Ureter (tissue), 1 donor: ENCODE data around the gene APOL3. TPM values are rescaled to one million over a fixed set of nuclear protein-coding genes. Genes with fewer than 3 reads are reported as not detected.
"Not testable (repeated sequence)": the region's sequence is repeated elsewhere in the genome, so short reads cannot be mapped to it uniquely, and the experiment has no call there.

Experiments
- DNase-seq: peaks from one replicate; pipeline ENCODE4 v3.0.0-alpha.2; 2020; ENCODE audit warnings: low spot score
- total RNA-seq: library from RNA; stranded (reverse); gene quantifications from one replicate; pipeline ENCODE4 v1.2.4, GENCODE V29; 2023
- donor health status: DM: yes; HTN: yes; CAD: no.

APOL3 gene
- total RNA-seq, 1 donor from 2014 or later: 47.4 TPM

DNA sequence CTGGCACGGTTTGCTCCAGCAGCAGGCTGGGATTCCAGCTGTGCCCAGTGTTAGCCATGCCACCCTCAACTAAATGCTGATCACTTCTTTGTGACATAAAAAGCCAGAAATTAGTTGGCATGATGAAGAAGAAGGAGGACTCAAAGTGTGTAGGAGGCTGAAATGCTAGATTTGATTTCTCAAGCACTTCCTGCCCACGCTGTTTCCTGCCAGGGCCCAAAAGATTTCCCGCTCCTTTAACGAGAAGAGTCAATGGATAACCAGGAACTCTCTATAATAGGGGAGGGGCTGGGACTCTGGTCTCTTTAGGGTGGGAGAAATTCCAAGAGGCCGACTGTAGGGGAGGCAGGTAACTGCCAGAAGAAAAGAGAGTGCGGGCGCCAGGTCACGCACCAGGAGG lies 26.4 kb downstream of the APOL3 start:
- DNase-seq: no peak

DNA sequence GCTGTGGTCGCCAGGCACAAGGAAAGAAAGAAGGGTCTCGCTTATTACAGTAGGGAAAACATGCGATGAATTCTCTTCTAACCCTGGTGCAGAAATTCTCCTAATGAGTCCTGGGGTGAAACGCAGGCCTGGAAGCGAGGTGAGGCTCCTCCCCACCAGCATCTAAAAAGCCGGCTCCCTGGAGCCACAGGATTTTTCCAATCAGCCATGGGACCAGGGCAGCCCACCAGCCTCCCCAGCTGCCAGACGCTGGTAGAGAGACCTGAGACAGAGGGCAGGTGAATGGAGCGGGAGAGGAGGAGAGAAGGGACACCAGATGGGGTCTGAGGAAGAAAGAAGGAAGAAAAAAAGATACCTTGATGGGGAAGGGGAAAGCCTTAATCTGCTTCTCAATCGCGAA lies 28.6 kb downstream of the APOL3 start:
- no peak for DNase-seq

DNA sequence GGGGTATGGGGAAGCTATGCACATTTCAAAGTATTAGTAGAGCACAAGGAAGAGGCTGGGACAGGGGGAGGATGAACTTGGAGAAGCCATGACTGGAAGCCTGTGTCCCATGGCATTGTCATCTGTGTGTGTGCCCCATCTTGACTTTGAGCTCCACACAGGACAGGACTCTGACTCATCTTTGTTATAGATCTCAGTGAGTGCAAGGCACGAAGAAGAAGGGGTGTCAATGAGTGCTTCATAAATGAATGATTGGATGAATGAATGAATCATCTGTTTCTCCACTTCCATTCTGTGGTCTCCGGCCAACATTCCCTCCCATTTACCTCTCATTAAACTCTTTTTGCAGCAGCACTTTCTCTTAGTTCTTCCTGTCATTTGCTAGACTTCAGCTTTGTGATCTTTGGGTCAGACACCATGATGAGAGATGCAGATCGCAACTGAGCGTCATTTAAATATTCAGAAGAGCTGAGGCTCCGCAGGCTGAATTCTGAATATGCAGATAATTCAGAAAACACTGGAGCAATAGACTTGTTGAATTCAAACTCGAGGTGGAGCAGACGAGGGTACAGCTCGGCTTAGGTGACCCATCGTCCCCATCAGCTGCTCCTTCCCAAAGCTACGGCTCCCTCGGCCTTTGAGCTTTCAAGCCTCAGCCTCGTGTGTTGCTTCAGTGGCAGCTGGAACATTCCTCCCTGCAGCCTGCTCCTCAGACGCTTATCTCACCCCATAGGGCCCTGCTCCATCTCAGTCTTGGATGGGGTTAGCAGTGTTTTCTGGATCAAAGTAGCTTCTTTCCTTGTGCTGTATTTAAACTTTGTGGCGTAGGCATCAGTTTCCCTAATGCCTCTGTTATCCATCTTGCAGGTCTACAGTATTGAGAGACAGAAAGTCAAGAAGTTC lies 30.8 kb downstream of the APOL3 start:
- DNase-seq: no peak

DNA sequence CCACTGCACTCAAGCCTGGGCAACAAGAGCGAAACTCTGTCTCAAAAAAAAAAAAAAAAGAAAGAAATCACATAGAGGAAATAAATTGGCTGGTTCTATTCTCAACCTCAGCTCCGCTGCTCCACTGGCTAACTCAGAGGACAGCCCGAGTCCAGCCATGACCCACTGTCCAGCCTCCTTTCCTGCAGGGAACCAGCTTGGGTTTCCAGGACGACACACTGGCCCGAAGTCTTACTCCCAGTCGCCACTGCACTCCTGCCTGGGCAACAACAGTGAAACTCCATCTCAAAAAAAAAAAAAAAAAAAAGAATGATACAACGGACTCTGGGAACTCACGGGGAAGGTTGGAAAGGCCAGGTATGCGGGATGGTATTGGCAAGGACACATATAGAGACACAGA lies 31.5 kb downstream of the APOL3 start:
- DNase-seq: no peak

DNA sequence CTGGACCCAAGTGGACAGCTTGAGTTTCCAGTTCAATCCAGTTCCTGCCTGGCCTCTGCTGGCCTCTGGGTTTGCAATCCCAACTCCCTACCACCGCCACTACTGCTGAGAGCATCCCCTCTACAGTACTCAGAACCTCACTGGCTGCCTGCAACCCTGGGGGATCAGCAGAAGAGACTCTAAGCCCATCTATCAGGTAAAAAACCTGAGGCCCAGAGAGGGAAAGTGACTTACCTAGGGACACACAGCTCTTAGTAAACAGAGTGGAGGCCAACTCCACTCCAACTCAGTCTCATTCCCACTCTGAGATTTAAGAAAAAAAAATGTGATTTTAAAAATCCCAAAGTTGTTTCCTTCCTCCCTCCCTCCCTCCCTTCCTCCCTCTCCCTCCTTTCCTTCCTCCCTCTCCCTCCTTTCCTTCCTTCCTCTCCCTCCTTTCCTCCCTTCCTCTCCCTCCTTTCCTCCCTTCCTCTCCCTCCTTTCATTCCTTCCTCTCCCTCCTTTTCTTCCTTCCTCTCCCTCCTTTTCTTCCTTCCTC lies 34.5 kb downstream of the APOL3 start:
- DNase-seq: no peak

DNA sequence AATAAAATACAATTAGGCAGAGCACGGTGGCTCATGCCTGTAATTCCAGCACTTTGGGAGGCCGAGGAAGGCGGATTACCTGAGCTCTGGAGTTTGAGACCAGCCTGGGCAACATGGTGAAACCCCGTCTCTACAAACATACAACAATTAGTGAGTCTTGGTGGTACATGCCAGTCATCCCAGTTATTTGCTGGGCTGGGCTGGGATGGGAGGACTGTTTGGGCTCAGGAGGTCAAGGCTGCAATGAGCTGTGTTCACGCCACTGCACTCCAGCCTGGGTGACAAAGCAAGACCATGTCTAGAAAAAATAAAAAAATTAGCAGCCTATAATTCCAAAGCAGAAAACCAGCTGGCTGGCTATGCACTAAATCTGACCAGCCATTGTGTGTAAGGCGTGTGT lies 35.1 kb downstream of the APOL3 start:
- no peak for DNase-seq

DNA sequence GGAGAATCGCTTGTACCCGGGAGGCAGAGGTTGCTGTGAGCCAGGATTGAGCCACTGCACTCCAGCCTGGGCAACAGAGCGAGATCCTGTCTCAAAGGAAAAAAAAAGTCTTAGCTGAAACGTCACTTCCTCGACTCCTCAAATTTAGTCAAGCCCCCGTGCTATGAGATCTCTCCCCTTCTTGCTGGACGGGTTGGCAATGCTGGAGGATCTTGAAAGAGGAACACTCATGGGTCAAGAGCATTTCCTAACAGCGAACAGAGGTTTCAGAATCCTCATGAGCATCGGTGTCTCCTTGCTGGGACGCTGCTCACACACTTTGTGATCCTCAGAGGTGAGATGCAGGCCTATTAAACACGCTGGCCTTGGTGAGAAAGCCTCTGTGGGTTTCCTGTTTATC lies 35.9 kb downstream of the APOL3 start:
- no peak for DNase-seq

DNA sequence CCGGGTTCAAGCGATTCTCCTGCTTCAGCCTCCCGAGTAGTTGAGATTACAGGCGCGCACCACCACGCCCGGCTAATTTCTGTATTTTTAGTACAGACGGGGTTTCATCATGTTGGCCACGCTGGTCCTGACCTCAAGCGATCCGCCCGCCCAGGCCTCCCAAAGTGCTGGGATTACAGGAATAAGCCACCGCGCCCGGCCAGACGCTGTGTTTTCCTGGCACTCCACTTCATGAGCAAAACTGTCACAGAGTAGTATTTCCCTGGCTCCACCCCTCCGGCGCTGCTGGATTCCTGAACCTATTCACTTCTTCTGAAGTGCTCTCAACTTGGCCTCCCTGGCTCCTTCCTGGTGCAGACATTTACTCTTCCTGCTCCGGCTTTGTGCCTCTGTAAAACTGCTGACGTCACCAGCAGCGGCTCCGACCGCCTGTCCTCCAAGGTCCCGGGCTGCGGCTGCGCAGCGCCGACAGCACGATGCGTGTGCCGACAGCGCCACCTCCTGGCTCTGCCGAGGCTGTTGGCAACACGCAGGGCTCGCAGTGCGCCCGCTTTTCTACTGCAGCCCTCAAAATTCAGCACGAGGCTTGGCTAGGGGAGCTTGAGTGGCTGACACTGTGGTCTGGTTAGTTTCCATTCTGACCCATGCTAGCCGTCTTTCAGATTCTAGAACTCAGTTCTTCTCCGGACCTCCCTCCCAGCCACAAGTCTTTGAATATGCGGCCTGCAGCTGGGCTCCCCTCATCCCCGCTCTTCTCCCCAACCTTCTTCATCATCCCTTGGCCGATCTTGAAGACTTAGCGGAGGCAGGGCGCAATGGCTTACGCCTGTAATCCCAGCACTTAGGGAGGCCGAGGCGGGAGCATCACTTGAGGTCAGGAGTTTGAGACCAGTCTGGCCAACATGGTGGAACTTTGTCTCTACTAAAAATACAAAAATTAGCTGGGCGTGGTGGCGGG lies 36.6 kb downstream of the APOL3 start:
- DNase-seq: peak; percentile 95

DNA sequence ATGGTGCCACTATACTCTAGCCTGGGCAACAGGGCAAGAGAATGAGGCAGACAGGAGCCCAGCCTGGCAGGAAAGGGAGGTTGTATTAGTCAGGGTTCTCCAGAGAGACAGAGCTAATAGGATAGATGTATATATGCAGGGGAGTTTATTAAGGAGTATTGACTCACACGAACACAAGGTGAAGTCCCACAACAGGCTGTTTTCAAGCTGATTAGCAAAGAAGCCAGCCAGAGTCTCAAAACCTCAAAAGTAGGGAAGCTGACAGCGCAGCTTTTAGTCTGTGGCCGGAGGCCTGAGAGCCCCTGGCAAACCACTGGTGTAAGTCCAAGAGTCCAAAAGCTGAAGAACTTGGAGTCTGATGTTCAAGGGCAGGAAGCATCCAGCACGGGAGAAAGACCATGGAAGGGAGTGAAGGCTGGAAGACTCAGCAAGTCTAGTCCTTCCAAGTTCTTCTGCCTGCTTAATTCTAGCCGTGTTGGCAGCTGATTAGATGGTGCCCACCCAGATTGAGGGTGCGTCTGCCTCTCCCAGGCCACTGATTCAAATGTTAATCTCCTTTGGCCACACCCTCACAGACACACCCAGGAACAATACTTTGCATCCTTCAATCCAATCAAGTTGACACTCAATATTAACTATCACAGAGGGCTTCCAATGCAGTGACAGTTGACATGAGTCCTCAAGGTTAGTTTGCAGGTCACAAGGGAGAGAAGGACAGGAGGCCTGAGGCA lies 39.8 kb downstream of the APOL3 start:
- DNase-seq: not testable (repeated sequence)

DNA sequence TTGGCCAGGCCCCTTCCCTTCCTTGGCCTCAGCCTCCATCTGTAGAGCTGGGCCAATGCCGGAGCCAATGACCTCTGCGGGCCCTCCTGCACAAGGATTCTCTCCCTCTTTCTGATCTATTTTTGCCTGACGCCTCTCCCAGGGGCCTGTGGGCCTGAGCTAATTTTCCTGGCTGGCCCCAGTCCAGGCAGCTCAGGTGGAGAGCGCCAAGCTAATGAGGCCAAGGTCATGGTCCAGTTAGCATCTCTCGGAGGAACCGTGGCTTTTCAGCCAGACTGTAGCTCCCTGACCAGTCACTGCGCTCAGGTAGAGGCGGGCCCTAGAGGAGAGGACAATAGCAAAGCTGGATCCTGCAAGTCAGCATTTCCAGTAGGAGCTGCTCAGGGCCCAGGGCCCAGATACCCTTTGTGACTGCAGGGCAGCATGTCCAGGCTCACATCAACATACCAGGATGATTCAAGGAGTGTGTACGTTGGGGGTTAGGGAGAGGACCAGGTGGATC lies 43.5 kb downstream of the APOL3 start:
- DNase-seq: no peak

DNA sequence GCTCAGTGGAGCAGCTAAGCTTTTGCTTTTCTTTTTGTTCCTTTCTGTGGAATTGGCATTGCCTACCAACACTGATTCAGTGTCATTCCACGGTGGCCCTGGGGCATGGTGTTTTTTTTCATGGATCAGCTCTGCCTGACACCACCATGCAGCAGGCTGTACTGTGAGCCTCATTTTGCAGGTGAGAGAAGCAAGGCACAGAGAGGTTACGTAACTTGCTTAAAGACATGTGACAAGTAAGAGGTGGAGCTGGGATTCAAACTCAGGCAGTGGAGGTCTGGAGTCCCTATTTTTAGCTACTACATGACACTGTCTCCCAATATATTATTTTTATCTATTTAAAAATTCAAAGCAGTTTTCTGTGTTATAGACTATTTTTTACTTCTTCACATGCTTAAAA lies 44.4 kb downstream of the APOL3 start:
- no peak for DNase-seq

DNA sequence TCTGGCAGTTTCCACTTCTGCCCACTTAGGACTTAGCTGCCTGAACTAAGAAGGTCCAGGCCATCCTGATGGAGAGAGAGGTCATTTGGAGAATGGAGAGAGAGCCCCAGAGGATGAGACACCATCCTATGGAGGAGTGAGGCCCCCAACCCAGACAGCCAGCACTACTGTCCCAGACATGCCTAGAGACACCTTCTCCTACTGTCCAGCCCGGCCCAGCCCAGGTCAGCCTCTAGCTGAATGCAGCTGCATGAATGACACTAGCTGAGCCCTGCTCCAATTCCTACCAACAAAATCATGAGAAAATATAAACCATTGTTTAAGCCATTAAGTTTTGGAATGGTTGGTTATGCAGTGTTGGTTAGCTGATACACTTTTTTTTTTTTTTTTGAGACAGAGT lies 47.4 kb downstream of the APOL3 start:
- no peak for DNase-seq

DNA sequence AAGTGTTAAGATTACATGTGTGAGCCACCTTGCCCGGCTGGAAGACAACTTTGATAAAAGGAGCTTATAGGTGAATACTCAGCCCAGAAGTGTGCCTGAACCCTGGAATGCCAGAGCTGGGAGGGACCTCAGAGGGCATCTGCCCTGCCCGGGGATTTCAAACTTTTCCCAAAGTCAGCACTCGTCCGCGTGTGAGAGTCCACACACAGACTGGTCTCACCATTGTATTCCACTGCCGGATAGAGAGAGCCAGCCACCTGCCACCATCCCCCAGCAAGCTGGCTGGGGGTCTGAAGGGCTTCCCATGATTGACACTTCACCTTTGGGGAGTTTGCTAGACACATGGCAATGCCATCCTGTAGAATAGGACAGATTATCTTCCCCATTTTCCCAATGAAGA lies 49.2 kb downstream of the APOL3 start:
- DNase-seq: no peak

DNA sequence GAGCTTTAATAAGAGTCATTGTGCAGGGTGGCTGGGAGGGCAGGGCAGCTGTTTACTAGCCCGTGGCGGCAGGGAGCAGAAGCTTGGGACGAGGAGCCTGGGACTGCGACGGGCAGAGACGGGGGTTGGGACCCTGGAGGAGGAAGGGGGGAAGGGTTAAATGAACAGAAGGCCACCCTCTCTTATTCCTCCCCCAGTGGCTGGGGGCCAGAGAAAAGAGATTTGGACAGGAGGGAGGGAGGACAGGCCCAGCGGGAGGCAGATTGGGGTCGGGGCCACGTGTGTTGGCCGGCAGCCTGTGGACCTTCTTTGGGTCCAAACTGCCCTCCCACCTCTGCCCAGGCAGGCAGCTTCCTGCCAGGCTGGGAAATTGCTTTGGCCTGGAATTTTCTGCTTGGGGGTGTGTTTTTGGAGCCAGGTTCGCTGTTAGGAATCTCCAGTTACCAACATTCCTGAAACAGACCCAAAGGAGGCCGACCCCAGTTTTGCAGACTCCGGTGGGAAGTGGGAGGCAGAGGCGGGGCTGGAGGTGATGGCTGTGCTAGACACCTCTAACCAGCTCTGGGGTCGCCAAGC lies 50.2 kb downstream of the APOL3 start:
- DNase-seq: no peak

DNA sequence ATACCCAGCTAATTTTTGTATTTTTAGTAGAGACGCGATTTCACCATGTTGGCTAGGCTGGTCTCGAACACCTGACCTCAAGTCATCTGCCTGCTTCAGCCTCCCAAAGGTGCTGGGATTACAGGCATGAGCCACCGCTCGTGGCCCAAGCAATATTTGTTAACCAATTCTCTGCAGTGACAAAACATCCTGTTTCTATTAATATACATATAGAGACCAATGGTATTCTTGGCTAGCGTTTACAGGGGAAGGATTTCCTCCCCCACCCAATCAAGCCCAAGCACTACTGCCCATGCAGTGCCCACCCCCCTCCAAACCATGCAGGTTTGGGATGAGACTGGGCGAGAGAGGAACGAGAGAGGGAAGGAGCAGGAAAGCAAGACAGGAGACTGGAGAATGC lies 53.1 kb downstream of the APOL3 start:
- DNase-seq: no peak

DNA sequence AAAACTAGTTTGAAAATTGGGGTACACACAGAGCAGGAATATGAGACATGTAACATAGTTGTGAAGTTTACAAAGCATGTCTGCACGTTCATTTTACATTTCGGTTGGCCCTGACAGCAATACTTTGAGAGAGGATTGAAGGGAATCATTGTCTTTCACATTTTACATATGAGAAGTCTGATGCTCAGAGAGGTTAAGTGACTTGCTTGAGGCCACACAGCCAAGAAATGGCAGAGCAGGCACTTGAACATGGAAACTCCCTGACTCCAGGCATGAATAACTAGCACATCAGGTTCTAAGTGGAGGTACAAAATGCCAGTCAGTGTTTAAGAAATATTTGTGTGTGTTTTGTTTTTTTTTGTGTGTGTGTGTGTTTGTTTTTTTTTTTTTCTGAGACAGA lies 53.6 kb downstream of the APOL3 start:
- no peak for DNase-seq

DNA sequence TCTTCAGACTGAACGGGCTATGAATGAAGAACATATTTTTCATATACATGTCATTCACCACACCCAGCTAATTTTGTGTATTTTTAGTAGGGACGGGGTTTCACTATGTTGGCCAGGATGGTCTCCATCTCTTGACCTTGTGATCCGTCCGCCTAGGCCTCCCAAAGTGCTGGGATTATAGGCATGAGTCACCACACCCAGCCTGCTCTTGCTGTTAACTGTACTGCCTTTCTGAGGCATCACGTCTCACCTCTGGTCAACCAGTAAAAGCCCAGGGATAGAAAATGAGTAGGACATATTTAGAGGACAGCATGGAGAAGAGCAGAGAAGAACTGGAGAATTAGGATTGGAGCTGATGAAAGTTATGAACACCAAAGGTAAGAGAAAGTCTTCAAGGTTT lies 55.6 kb downstream of the APOL3 start:
- DNase-seq: no peak

DNA sequence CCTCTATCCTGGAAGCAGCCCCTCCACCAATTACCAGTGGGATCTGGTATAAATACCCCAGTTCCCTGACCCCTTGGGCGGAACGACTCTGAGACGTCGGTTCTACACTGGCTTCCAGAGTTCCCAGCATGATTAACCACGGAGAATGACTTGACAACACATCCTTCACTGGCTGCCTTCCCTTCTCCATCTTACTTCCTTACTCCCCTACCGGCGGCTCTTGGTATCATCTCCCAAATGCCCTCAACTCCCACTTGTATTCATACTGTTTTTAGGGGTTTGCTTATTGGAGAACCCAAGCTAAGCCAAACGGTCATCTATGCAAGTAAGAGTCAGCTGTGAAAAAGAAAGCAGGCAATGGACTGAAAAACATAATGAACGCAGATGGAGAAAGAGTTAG lies 56.1 kb downstream of the APOL3 start:
- DNase-seq: no peak

DNA sequence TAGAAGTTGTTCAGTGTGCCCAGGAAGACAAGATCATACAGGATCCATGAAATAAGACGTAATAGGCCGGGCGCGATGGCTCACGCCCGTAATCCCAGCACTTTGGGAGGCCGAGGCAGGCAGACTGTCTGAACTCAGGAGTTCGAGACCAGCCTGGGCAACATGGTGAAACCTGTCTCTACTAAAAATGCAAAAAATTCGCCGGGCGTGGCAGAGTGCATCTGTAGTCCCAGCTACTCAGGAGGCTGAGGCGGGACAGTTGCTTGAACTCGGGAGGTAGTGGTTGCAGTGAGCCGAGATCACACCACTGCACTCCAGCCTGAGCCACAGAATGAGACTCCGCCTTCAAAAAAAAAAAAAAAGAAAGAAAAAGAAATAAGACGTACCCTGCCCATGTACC lies 56.7 kb downstream of the APOL3 start:
- no peak for DNase-seq

DNA sequence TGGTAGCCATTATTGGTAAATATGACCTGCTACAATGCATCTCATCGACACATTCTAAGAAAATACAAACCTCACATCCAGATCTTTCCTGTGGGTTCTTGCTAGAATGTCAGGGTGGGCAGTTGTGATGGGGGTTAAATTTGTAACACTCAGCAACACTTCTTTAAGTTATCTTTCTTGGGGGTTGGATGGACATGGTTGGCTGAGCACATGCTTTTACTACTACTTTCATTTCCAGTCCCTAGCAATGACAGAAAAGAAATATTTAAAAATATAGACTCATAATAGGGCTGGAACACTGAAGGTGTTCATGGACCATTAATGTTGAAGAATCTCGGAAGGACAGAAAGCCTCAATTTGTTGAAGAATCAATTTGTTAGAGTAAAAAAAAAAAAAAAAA lies 57.6 kb downstream of the APOL3 start:
- DNase-seq: no peak

DNA sequence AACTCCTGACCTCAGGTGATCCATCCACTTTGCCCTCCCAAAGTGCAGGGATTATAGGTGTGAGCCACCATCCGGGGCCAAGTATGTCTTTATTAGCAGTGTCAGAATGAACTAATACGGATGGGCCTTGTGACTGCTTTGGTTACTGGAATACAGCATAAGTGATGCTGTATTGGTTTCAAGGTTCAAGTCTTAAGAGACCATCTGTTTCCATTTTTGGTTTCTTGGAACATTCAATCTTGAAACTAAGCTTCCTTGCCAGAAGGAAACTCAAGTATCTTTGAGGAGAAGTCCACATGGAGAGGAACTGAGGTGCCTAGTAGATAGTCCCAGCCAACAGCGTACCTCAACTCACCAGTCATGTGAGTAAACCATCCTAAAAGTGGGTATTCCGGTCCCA lies 58.8 kb downstream of the APOL3 start:
- DNase-seq: no peak
